HG02571 (cell line): ENCODE data around the gene AP1S3.
A peak's percentile ranks its signal among the peaks of the same experiment; 100 is the strongest.
"Not testable (repeated sequence)": the region's sequence is repeated elsewhere in the genome, so short reads cannot be mapped to it uniquely, and the experiment has no call there.

Experiments
- ATAC-seq: cut with Tn5 transposase; IDR thresholded peaks from one replicate; pipeline ENCODE4 v1.9.1; 2021; ENCODE audit warnings: mild to moderate bottlenecking, moderate library complexity; ENCODE audit not compliant: unreplicated experiment

AP1S3 gene

GRCh38 chr2:223837287-223838061 is at the start of gene AP1S3:
Gene AP1S3 (minus strand): TSS chr2:223837582. CDS start chr2:223837450, 132 bp downstream.
- ATAC-seq, result peak; percentile 80

DNA sequence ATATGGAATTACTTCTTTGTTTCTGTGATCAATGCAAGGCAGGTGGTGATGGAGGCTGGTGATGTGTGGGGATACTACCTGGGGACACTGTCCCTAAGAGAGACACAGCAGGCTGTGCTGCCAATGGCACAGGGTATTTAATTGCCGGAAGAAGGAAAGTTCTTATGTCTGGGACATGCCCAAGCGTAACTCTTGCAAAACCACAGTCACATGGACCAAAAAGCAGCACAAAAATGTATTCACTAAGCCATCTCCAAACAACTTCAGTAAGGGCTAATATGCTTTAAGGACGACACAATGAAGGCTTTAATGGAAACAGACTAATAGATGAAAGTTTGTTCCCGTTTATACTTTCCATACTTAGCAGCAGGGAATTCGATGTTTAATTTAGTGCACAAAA is 49.7 kb upstream of the AP1S3 start:
- no peak for ATAC-seq

- ATAC-seq, result no peak
Observed at GRCh38 chr2:223886726-223887125, 49.3 kb upstream of the AP1S3 start.

DNA sequence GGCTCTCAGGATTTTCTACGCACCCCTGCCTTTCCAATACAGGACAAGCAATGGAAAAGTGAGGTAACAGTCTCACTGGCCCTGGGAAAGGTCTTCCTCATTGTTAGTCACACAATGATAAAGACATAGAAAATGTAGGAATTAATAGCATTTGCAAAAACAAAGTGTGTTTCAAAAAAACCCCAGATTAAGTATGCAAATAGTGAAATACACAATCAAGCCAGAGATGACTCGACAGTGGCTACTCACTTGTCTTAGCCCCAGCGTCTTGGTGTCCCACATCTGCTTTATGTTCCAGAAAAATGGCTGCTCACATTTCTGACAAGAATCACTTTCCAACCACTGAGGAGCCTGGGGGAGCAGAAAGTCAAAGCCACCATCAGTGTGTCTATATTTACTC is 47.0 kb upstream of the AP1S3 start:
- ATAC-seq, result peak; percentile 88

- no peak for ATAC-seq
Observed at GRCh38 chr2:223882715-223883114, 45.3 kb upstream of the AP1S3 start.

DNA sequence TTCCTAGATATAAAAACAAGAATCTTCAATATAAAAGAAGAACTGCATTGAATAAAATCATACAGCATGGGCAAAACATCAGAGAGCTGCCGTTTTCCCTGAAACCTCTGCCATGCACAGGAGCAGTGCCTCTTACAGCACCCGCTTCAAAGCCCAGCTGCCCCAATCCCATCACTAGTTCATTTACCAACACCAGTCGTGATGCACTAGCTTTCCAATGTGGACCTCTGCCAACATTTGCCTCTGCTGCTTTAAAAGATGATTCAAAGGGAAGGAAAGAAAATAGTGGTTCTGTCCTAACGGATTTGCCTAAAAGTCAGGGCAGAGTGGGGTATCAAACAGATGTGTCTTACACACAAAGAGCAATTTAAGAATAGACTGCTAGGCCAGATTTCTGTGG is 43.4 kb upstream of the AP1S3 start:
- no peak for ATAC-seq

DNA sequence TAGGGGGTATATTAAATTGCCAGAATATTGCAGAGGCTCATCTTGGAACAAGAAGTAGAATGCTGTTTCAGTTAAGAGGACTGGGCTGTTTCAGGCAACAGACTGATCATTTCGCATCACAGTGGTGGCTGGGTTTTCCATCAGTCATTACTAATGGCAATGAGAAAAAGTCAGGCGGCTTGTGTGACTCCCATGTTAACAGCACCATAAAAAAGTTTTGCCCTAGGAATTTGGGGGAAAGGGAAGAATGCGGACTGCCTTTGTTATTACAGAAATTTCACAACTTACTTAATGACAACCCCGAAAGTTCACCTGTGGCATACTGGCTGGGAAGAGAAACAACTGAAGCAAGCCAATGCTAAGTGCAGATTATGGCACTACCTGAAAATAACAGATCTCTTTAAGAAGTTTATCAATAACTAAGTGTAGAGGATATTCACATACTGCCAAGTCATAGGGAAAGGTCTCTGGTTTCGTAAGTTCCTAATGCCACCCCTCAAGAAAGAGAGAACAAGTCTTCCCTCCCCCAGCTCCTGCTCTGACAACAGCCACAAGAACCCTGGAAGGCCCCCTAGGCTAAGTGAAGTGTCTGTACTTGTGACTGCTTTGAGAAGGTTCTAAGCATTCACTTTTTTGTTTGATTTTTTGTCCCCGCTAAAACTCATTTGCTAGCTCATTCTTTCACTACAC is 40.5 kb upstream of the AP1S3 start:
- ATAC-seq, result peak; percentile 49

DNA sequence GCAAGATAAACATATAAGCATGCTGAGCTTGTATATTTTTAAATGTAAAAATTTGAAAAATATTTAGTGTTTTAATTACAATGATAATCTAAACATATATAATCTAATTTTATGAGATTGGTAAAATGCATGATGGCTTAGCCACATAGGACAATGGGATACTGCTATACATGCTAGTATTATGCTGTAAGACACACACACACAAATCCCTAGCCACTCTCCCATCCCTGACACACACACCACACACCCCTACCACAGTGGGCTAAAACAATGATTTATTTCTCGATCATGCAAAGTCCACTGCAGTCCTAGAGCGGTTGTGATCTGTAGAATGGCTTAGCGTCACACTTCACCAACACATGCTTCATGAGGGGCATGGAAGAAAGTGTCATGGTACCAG is 36.3 kb upstream of the AP1S3 start:
- ATAC-seq, result no peak

GRCh38 chr2:223872772-223873171 is 35.4 kb upstream of the AP1S3 start:
- not testable (repeated sequence) for ATAC-seq

GRCh38 chr2:223871661-223872060 is 34.3 kb upstream of the AP1S3 start:
- not testable (repeated sequence) for ATAC-seq

GRCh38 chr2:223870840-223871611 is 33.6 kb upstream of the AP1S3 start:
- ATAC-seq, result no peak

DNA sequence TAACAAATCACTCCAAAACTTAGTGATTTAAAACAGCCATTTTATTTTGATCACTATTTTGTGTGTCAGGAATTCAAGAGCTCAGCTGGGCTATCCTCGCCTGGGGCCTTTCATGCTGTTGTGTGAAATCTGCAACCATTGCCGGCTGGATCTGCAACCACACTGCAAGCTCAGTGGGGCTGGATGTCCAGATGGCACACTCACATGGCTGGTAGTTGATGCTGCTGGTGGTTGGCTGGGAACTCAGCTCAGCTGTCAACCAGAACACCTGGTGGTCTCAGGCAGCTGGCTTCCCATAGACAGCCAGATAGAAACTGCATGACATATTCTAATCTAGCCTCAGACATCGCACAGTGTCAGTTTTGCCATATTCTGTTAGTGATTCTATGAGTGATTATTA is 30.6 kb upstream of the AP1S3 start:
- ATAC-seq, result peak; percentile 68

- ATAC-seq, result no peak
Observed at GRCh38 chr2:223865907-223866508, 28.6 kb upstream of the AP1S3 start.

DNA sequence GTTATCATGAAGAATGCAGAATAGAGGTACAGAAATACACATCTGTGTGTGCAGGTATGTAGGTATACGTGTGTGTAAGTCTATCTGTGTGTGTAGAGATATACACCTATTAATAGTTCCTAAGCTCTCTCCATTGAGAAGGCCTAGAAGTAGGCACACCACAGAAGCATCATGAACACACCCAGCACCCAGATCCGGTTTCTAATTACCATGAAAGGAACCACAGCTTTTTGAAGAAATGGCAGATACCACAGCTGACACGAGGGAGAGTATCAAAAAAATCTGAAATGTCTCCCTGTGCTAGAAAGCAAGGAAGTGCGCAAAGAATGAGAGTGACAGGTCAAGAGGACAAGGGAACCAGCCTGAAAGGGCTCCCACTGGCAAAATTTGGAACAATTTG is 27.7 kb upstream of the AP1S3 start:
- no peak for ATAC-seq

DNA sequence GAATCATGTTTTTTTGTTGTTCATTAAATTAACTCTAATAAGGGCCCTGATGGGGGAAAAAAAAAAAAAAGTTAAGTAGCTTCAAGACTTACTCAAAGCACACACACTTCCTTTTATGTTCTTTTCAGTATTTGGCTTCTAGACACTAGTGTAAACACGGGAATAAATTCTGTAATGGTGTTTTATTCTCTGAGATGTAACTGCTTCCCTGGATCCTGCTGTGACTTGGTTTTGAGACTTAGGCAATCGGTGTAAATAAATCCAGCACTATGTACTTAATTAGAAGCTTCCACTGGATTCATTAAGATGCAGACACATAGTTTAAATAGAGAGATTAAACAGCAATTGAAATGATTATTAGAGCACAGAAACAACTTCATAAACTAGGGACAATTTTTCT is 26.1 kb upstream of the AP1S3 start:
- ATAC-seq, result no peak

DNA sequence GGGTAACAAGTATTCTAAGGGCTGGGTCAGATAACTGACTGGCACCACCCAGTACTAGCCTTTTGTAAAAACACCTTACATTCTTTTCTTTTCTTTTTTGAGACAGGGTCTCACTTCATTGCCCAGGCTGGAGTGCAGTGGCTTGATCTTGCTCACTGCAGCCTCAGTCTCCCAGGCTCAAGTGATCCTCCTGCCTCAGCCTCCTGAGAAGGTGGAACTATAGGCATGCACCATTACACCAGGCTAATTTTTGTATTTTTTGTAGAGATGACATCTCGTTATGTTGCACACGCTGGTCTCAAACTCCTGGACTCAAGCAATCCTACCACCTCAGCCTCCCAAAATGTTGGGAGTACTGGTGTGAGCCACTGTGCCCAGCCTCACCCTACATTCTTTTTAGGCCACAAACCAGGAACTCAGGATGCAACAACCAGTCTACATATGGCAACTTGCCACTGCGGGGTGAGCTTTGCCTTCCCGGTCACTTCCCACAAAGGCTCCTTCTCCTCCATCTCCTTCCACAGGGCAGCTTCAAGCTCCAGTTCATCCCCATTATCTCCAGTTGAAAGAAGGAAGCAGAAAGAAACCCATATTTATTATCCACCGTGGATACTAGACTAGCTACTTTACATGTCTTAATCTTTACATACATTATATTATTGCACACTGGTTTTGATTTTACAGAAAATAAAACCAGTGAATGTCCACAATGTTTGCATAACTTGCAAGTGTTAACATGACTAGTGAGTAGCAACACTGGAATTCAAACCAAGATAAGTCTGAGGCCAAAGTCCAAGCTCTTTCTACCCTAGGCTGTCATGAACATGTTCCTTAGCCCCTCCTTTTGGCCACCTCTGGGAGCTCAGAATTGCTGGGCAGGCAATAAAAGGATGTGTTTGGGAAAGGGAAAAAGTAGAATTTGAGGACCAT is 23.7 kb upstream of the AP1S3 start:
- no peak for ATAC-seq

DNA sequence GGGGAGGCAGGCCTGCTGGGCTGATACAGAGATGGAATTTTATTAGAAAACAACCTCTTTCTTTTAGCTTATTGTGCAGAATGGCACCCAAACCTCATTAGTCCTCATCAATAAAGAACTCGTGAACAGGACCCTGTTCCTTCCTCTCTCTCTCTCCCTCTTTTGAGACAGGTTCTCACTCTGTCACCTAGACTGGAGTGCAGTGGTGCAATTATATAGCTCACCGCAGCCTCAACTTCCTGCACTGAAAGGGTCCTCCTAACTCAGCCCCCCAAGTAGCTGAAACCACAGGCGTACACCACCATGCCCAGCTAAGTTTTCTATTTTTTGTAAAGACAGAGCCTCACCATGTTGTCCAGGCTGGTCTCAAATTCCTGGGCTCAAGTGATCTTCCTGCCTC is 21.7 kb upstream of the AP1S3 start:
- no peak for ATAC-seq

- ATAC-seq, result no peak
Observed at GRCh38 chr2:223856584-223856983, 19.2 kb upstream of the AP1S3 start.

DNA sequence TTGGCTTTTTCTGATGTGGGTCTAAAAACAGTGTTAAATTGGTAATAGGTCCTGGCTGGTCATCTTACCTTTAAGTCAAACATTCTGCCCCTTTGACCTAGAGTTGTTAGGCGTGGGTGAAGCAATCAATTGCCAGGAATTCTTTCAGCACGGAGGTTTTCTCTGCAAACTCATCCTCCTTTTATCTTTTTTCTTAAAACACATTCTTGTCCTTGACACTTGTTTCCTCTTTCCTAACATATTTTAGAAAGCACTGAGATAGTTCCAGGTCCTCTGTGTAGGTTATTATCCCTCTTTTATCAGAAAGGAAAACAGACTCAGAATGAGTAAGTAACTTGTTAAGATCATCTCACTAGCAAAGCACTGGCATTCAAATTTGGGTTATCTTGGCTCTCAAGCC is 18.6 kb upstream of the AP1S3 start:
- no peak for ATAC-seq

- ATAC-seq, result no peak
Observed at GRCh38 chr2:223855426-223855825, 18.0 kb upstream of the AP1S3 start.
